Activated CD4-positive, alpha-beta T cell treated with anti-CD3 and anti-CD28 coated beads, Interleukin-2, amount 50 U/mL, for 48 hours (primary cell): ENCODE measurements around the gene DRAM1.
A peak's percentile ranks its signal among the peaks of the same experiment; 100 is the strongest.
"Not testable (repeated sequence)": the region's sequence is repeated elsewhere in the genome, so short reads cannot be mapped to it uniquely, and the experiment has no call there.

ENCODE experiments used
- DNase-seq, 2 experiments: peaks; one replicate each; pipeline ENCODE4 v3.0.0-alpha.2; 2020

The DRAM1 gene, protein sequence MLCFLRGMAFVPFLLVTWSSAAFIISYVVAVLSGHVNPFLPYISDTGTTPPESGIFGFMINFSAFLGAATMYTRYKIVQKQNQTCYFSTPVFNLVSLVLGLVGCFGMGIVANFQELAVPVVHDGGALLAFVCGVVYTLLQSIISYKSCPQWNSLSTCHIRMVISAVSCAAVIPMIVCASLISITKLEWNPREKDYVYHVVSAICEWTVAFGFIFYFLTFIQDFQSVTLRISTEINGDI

DNA sequence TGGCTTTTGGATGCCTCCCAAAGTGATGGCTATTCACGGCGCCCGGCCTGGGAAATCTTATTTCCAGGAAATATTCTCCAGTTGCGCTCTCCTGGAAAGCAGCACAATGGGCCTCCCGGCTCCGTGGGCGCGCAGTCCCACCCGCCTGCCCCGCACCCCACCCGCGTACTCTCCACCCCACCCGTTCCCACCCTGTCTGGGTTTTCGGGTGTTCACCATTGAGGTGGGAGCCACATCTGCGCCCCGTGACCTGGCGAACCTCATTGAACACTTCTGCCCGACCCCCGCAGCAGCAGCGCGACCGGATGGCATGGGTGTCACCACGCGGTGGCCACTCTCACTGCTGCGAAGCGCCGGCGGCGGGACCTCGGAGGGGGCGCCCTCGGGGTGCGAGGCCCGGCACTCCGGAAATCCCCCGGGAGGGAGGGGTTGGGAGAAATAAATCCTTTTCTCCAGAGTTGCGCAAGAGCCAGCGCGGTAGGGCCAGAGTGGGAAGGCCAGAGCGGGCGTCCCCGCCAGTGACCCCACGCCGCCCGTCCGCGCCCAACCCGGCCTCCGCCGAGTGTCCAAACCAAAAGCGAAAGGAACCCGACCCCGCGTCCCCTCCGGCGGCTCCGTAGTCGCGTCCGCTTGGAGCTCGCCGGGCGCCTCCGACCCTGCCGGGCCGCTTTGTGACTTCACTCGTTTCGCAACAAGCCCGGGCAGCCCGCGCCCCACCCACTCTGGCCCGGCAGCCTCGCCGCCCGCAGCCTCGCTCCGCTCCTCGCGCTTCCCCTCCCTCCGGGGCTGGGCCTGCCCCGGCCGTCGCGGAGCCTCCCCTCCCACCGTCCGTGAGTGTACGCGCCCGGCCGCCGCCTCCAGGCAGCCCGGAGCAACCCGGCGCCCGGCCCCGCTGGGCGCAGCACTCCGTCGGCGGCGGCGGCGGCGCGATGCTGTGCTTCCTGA is at the start of gene DRAM1:
DRAM1 (plus strand) TSS at position 720 of the 945 bp plus-strand sequence; CDS start at position 930, 210 bp downstream.
- DNase-seq, result peak; percentile 78 to 83

DNA sequence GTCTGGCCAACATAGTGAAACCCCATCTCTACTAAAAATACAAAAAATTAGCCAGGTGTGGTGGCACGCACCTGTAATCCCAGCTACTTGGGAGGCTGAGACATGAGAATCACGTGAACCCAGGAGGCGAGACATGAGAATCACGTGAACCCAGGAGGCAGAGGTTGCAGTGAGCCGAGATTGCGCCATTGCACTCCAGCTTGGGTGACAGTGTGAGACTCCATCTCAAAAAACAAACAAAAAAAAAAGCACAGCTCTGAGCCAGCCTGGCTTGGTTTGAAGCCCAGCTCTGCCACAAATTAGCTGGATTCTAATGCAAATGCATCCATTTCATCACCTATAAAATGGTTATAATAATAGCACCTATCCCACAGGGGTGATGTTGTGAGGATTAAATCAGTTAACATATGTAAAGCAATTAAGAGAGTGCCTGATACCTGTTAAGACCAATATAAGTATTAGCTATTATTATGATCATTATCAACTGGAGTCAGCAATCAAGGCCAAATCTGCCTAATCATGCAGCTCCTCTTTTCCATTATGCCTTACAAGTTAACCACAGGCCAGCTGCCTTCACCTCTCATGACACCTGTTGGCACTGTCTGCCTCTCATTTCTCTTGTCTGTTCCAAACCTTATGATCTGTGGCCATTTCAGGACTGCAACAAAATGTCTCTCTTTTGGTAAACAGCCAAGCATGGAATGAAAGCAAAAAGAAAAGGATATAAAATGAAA is 48.8 kb upstream of the DRAM1 start:
- no peak for DNase-seq

DNA sequence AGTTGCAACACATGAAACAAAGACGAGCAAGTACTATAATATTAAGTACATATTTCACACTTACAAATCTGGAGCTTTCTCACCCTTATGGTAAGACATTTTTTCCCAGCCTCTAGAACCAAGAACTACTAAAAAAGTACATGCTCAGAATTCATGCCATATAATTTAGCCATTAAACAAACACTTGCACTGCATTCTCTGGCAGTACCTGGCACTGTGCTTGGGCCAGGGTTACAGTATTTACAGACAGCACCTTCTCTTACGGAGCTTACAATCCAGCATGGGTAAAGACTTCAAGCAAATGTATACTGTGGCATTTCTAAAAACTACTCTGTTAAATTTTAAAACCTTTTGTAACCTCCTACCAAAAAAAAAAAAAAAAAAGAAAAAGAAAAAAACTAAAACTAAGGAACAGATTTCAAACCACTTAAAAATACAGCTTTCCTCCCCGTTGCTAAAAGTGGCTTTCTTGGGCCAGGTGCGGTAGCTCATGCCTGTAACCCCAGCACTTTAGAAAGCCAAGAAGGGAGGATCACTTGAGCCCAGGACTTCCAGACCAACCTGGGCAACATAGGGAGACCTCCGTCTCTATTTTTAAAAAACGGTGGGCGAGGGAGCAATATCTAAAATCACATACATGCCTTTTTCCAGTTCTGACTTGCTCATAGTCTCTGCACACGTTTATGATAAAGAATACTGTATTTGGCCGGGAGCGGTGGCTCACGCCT is 47.6 kb upstream of the DRAM1 start:
- DNase-seq, result no peak

DNA sequence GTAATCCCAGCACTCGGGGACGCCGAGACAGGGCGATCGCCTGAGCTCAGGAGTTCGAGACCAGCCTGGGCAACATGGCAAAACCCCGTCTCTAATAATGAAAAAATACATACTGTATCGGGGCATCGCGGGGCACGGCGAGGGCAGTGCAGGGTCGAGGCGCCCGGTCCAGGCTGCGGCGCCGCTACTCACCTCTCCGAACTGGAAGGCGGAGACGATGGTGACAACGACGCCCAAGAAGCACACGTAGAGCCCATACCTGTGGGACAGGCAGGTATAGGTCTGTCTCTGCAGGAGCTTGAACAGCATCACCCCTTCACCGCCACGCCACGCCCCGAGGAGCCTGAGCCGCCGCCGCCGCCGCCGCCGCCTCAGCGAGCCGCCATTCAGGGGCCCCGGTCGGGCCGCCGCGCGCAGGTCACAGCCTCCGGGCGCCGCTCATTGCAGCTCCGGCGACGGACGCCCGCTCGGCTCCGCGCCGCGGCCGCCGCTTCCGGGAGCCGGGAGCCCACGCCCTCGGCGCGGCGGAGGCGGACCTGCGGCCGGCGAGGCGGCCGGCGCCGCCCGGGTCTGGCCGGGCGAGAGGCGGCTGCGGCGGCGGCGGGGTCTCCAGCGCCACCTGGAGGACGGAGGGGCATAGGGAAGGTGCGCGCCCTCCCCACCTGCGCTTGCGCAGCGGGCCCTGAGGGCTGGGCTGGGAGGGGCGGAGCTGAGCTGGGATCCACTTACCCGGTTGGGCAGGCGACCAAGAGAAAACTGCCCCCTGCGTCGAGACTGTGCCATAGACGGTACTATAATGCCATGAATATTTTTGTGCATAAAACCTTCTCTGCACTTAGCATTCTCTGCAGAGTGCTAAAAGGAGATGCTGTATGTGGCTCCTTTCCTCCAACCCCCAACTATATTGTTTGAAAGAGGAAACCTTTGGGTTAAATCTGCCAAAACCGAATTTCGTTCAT is 46.7 kb upstream of the DRAM1 start, which contains the start of gene GNPTAB:
GNPTAB (minus strand) TSS at position 593 of the 959 bp plus-strand sequence; CDS start at position 309, 284 bp downstream.
- peak; percentile 94 to 96 for DNase-seq

DNA sequence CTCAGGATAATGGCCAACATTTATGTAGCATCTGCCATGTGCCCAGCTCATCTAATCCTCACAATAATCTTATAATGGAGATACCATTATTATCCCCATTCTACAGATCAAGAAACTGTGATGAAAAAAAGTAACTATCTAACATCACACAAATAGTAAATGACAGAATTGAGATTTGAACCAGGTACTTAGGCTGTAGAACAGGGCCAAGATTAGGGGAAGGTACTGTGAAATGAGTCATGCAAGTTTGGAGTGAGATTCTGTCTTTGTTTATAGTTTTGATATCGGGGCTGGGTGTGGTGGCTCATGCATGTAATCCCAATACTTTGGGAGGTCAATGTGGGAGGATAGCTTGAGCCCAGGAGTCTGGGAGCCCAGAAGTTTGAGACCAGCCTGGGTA is 45.4 kb upstream of the DRAM1 start:
- no peak for DNase-seq

DNA sequence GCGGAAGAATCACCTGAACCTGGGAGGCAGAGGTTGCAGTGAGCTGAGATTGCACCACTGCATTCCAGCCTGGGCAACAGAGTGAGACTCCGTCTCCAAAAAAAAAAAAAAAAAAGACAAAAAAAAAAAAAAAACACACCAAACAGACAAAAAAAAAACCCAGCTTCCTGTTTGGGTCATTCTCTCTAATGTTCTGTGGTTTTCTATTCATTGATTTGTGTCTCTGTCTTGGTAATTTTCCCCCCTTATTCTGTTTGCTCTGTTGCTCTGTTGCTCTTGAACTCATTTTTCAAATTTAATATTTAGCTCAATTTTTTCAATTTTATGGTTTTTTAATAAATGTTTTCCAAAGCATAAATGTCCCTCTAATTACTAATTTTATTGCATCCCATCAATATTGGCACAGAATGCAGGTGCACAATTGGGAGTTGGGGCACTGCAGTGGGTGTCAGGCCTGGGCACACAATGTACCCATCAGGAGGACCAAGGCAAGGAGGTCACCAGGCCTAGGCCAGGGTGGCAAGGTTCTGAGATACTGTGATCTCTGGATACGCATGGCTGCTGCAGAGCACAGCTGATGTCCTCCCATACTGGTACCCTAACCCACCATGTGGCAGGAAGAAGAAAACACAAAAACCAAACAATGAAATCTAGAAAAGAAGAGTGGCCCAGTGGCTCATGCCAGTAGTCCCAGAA is 38.6 kb upstream of the DRAM1 start:
- no peak for DNase-seq

DNA sequence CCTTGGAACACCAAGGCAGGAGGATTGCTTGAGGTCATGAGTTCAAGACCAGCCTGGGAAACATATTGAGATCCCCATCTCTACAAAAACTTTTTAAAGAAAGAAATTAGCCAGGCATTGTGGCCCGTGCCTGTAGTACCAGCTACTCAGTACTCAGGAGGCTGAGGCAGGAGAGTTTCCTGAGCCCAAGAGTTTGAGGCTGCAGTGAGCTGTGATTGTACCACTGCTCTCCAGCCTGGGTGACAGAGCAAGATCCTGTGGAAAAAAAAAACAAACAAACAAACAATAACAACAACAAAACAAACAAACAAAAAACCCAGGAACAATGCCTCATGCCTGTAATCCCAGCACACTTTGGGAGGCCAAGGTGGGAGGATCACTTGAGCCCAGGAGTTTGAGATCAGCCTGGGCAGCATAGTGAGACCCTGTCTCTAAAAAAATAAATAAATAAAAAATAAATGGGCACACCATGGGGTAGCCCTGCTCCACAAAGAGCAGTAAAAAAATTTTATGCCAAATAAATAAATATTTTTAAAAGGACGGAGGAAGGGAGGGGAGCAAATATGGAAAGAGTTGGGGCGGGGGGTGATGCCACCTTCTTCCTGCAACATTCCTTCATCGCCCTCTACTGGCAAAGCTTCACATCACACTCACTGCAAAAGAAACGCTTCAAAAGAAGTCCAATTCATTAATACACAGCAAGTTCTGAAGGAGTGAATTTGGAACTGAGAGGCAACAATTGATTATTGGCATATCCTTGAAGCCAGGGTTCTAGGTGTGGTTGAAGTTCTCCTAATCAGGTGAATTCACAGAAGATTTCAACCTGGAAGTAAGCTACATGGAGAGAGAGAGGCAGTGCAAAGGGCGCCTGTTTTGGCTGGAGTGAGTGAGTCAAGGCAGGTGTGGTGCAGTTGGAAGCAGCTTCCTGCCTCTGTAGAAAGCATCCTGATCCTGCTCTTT is 37.8 kb upstream of the DRAM1 start:
- DNase-seq, result peak; percentile 70 to 79

DNA sequence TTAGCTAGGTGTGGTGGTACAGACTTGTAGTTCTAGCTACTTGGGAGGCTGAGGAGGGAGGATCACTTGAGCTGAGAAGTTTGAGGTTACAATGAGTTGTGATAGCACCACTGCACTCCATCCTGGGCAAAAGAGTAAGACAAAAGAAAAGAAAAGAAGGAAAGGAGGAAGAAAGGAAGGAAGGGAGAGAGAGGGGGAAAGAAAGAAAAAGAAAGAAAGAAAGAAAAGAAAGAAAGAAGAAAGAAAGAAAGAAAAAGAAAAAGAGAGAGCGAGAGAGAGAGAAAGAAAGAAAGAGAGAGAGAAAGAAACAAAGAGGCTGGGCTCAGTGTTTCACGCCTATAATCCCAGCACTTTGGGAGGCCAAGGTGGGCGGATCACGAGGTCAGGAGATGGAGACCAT is 36.3 kb upstream of the DRAM1 start:
- no peak for DNase-seq

DNA sequence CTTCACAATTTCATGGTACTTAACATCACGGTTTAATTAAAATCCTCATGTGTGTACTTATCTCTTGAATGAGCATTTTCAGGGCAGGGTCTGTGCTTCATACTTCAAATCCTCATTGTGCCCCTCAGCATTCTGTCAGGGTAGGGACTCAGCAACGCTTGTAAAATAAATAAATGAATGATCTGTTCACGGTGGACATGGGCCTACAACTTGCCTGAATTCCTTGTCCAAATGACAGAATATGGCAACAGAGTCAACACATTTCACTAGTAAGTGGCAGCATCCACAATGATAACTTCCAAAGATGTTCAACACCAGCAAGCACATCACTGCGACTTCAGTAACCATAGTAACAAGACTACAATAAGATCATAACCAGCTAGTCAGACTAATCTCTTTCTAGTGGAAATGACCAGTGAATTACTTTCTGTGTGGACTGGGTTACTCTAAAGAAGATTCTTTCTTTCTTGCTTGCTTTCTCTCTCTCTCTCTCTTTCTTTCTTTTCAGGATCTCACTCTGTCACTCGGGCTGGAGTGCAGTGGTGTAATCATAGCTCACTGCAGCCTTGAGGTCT is 32.2 kb upstream of the DRAM1 start:
- DNase-seq, result no peak

DNA sequence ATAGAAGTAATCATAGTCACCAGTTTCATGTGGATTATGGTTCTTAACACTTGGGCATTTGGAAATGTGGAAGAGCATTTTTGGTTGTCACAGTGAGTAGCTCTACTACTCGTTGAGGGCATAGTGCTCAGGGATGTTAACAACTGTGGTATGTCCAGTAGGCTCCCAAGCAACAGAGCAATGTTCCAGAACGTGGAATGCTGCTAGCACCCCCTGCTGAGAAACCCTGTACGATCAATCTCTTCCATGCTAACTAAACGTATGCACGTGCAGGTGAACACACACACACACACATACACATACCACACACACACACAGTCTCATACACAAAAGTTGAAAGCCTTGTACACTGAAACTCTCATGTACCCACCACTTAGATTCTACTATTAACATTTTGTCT is 30.1 kb upstream of the DRAM1 start:
- no peak for DNase-seq

DNA sequence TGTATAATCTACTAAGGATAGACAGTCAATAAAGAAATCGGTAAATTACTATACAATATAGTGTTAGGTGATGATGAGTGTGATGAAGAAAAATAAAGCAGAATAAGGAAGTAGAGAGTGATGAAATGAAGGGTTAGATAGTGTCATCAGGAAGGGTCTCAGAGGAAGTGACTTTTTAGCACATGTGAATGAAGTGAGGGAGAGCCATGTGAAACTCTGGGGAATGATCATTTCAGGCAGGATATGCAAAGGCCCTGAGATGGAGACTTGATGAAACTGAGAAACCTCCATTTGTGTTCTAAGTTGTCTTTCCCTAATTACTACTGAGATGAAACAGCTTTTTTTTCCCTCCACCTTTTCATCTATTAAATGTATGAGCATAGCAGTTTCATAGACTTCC is 27.2 kb upstream of the DRAM1 start:
- no peak for DNase-seq

DNA sequence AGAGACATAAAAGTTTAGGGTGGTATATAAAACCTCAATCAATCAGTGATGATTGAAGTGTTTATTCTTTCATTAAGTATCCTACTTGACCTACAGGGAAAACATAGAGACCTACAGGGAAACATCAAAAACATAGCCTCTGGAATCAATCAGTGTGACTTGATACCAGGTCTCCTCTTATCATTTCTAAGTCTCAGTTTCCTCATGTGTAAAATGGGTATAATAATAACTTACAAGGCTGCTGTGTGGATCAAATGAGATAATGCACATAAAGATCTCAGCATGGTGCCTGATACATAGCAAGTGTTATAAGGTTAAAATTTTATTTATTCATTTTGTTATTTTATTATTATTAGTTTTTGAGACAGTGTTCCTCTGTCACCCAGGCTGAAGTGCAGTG is 24.4 kb upstream of the DRAM1 start:
- DNase-seq, result no peak

DNA sequence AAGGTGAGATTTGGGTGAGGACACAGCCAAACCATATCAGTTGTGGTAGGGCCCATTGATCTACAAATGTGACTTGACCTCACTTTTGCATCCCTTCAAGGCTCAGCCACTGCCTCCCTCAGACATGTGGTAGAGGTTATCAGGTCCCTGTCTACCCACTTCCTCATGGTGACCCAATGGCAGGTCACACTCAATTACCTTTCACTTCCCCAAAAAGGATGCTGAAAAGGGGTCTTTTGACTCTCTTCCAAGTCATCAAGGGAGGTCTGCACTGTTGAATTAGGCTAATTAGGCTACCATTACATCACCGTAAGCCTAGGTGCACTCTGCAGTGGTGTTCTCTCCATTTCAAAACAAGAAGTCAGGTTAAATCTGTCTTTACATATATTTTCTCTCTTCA is 22.6 kb upstream of the DRAM1 start:
- no peak for DNase-seq

DNA sequence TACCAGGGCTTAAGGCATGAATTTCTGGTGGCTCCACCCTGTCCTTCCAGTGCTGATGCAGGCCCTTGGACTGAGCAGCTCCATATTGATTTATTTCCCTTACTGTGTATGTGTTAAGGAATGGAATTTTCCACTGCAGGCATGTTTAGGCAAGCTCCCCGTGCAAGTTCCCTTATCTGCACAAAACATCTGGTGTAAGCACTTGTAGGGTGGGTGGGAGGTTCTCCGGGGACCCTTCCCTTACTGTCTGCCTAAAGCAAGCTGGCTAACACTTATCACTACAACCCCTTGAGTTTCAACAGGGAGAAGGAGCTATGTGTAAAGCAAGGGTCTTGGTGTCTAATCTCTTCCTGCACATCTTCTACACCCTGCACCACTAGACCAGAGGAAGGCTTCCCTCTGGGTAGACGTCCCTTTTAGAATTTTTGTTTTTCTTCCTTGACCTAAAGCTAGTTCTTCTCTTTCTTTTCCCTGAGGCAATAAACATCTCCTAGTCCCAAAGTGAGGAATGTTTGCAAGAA is 22.0 kb upstream of the DRAM1 start:
- DNase-seq, result no peak

DNA sequence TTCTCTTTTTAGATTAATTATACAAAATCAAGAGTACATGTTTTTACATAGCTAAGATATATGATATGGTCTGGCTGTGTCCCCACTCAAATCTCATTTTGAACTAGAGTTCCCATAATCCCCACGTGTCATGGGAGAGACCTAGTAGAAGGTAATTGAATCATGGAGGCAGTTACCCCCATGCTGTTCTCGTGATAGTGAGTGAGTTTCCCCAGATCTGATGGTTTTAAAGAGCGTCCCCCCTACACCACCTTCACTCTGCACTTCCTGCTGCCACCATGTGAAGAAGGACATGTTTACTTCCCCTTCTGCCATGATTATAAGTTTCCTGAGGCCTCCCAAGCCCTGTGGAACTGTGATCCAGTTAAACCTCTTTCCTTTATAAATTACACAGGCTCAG is 21.4 kb upstream of the DRAM1 start:
- no peak for DNase-seq

DNA sequence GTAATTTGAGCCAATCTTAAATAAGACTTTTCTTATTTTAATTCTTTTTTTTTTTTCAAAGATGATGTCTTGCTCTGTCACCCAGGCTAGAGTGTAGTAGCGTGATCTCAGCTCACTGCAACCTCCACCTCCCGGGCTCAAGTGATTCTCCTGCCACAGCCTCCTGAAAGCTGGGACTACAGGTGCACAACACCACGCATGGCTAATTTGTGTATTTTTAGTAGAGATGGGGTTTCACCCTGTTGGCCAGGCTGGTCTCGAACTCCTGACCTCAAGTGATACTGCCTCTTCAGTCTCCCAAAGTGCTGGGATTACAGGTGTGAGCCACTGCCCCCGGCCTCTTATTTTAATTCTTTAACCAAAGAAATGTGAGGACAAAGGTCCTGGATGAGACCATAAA is 20.8 kb upstream of the DRAM1 start:
- DNase-seq, result not testable (repeated sequence)

DNA sequence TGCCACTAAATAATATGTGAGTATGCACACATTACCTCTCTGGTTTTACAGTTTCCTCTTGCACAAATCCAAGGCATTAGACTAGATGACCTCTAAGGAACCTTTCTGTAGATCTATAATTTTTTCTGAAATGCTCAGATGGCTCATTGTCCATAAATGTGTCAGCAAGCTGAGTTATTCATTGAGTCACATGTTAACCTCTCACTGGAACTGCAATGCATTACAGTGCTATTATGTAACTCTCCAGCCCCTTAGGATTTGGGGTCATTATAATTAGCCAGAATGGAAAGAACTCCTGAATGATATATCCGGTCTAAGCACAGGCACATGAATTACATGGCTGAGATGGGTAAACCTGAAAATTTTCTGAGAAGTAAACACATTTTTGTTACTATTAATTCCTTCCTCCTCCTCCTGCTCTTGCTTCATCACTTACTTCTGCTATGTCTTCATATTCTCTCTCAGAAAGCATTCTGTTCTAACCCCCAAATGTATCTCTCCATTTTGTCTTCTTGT is 20.3 kb upstream of the DRAM1 start:
- DNase-seq, result no peak

DNA sequence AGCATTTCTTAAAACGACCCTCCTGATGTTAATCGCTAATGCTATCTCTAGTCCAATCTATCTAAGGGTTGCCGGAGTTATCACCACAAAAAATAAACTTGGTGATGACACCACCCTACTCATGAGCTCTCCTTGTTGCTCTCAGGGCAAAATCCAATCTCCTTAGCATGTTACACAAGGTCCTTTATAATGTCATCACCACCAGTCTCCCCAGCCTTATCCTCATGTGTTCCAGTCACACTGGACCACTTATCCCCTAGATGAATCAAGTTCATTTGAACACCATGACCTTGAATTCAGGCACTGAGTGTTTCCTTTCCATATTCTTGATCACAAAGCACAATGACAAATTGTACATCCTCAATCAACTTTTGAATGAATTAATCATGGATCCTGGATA is 19.0 kb upstream of the DRAM1 start:
- no peak for DNase-seq
